Mammary epithelial cell (primary cell): ENCODE measurements around the gene CHSY1.

Experiments used
- CTCF ChIP-seq, 2 donors: IDR thresholded peaks in 1 of 2; conservative IDR thresholded peaks in 1 of 2; 2 replicates each; pipeline ENCODE4 v1.5.1; 2011 to 2012; ENCODE audit warnings: inconsistent platforms in 2 of 2, low read length in 2 of 2, mild to moderate bottlenecking in 2 of 2, control low read depth in 1 of 2, low read depth in 1 of 2; ENCODE audit not compliant: insufficient read depth in 1 of 2; ENCODE audit errors: extremely low read depth in 1 of 2
- EZH2 ChIP-seq: IDR thresholded peaks from 2 replicates; pipeline ENCODE4 v1.6.1; 2012; ENCODE audit warnings: low read length, inconsistent platforms, borderline replicate concordance

GRCh38 chr15:101192081-101192480 lies 59.8 kb downstream of the CHSY1 start:
- TF ChIP-seq CTCF (conservative IDR thresholded peaks at IDR 0.05 in 1 of 2, IDR thresholded peaks at IDR 0.05 in 1 of 2; ENCODE audit: extremely low read depth in 1 of 2, insufficient read depth in 1 of 2, low read depth in 1 of 2, low read length in 2 of 2) (no peak), EZH2 (no peak)
